Lower lobe of right lung (tissue), 2 donors: ENCODE data around the gene KCNT2. TPM values are rescaled to one million over a fixed set of nuclear protein-coding genes. Genes with fewer than 3 reads are reported as not detected.

Source experiments
- ATAC-seq, 2 donors: fragments of 200-7000 bp; cut with Tn5 transposase; one replicate each; pipeline ENCODE4 v1.9.1; 2020 to 2022; ENCODE audit warnings: mild to moderate bottlenecking in 2 of 2, moderate library complexity in 2 of 2
- DNase-seq: peaks from one replicate; pipeline ENCODE4 v3.0.0-alpha.2; 2020
- H3K27ac ChIP-seq: fragments of 200-600 bp; one replicate; pipeline ENCODE4 v1.8.0; 2022
- H3K27me3 ChIP-seq: fragments of 200-600 bp; one replicate; pipeline ENCODE4 v1.8.0; 2022; ENCODE audit warnings: low read depth
- H3K36me3 ChIP-seq: fragments of 200-600 bp; one replicate; pipeline ENCODE4 v1.8.0; 2022; ENCODE audit warnings: mild to moderate bottlenecking
- H3K4me1 ChIP-seq: fragments of 200-600 bp; one replicate; pipeline ENCODE4 v1.8.0; 2022
- H3K4me3 ChIP-seq: fragments of 200-600 bp; one replicate; pipeline ENCODE4 v1.8.0; 2022; ENCODE audit warnings: mild to moderate bottlenecking
- H3K9me3 ChIP-seq: fragments of 200-600 bp; one replicate; pipeline ENCODE4 v1.8.0; 2022
- intact Hi-C: fragments of 100-400 bp; cut with DNase I; formaldehyde crosslinking; loops from one replicate; pipeline ENCODE4 v1.11.0; 2022
- total RNA-seq: library from RNA; stranded (reverse); fragmentation: NEBNext Ultra II Directional; extraction: Animal tissue kit (Norgen Biotek cat#: 25700); gene quantifications from one replicate; pipeline ENCODE4 v1.2.1, GENCODE V29; 2021
- TF ChIP-seq, protein P1 (sequence below): fragments of 200-600 bp; IDR thresholded peaks from one replicate; pipeline ENCODE4 v1.8.0; 2022; ENCODE audit warnings: antibody characterized with exemption, mild to moderate bottlenecking
- donor health status: DM: no; HTN: yes; CAD: no; lungs with severe emphysema.

The KCNT2 gene
- total RNA-seq, 1 donor from 2014 or later, result 3.7 TPM

- H3K36me3 ChIP-seq, result no peaks in the 10 kb centered on the region
- intact Hi-C loops, result no loop called here
- no peaks in the 10 kb centered on the region for H3K9me3 ChIP-seq
- DNase-seq (no peak), ATAC-seq (no peak)
- no peaks in the 10 kb centered on the region for H3K27me3 ChIP-seq
- TF ChIP-seq, protein P1, sequence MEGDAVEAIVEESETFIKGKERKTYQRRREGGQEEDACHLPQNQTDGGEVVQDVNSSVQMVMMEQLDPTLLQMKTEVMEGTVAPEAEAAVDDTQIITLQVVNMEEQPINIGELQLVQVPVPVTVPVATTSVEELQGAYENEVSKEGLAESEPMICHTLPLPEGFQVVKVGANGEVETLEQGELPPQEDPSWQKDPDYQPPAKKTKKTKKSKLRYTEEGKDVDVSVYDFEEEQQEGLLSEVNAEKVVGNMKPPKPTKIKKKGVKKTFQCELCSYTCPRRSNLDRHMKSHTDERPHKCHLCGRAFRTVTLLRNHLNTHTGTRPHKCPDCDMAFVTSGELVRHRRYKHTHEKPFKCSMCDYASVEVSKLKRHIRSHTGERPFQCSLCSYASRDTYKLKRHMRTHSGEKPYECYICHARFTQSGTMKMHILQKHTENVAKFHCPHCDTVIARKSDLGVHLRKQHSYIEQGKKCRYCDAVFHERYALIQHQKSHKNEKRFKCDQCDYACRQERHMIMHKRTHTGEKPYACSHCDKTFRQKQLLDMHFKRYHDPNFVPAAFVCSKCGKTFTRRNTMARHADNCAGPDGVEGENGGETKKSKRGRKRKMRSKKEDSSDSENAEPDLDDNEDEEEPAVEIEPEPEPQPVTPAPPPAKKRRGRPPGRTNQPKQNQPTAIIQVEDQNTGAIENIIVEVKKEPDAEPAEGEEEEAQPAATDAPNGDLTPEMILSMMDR, result no peak
- no peak overlapping the region for H3K4me3 ChIP-seq
- no peaks in the 10 kb centered on the region for H3K4me1 ChIP-seq
- H3K27ac ChIP-seq, result no peak overlapping the region
Observed at GRCh38 chr1:196590959-196591358, 17.3 kb downstream of the KCNT2 start.

GRCh38 chr1:196590012-196590708 lies 18.1 kb downstream of the KCNT2 start:
- Histone ChIP-seq H3K27me3 (no peaks in the 10 kb centered on the region), H3K9me3 (no peaks in the 10 kb centered on the region), H3K4me3 (no peak overlapping the region), H3K27ac (no peak overlapping the region), H3K4me1 (no peaks in the 10 kb centered on the region), H3K36me3 (no peaks in the 10 kb centered on the region)
- intact Hi-C loops, result no loop called here
- DNase-seq (no peak), ATAC-seq (no peak)
- TF ChIP-seq, protein P1, result no peak

DNA sequence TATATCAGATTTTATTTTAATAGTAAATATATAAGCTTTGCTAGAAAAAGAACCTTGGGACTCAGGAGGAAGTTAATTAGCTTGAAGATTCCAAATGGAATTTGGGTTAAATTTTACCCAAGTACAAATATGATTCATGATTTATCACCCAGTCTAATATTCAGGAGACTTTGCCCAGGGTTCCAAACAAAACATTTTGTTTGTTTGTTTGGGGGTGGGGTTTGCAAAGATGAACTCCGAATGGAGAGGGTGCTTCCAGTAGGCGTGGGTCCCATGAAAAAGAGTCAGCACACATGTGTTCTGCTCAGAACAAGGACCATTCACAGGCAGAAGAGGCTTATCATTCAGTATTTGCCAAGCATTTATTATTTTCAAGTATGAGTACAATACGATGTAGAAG lies 23.5 kb downstream of the KCNT2 start:
- TF ChIP-seq, protein P1, result no peak
- intact Hi-C loops, result no loop called here
- H3K4me3 ChIP-seq, result no peak overlapping the region
- DNase-seq, result no peak
- no peaks in the 10 kb centered on the region for H3K4me1 ChIP-seq
- ATAC-seq, result no peak
- no peaks in the 10 kb centered on the region for H3K27me3 ChIP-seq
- H3K27ac ChIP-seq, result no peak overlapping the region
- no peaks in the 10 kb centered on the region for H3K9me3 ChIP-seq
- no peaks in the 10 kb centered on the region for H3K36me3 ChIP-seq

DNA sequence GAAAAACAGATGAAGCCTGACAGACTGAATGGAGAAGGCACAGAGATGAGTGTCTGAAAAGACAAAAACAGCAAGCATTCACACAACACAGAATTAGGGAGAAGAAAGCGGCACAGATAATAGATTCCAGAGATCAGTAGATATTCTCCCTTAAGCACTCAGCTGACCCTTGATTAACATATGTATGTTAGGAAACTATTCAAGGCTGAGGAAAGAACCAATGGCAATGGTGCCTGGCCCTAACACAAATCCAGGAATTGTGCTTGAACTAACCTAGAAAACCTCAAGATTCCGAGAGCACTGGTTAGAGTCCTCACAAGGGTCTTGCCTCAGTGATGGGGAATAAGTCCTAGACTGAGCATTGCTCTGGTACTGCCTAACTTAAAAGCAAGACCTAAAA lies 30.9 kb downstream of the KCNT2 start:
- no peak overlapping the region for H3K27ac ChIP-seq
- H3K9me3 ChIP-seq, result no peaks in the 10 kb centered on the region
- TF ChIP-seq, protein P1, result no peak
- no peaks in the 10 kb centered on the region for H3K36me3 ChIP-seq
- DNase-seq, result no peak
- no peak overlapping the region for H3K4me3 ChIP-seq
- no peak for ATAC-seq
- intact Hi-C loops, result no loop called here
- no peaks in the 10 kb centered on the region for H3K27me3 ChIP-seq
- no peaks in the 10 kb centered on the region for H3K4me1 ChIP-seq

- no peaks in the 10 kb centered on the region for H3K4me1 ChIP-seq
- ATAC-seq, result no peak
- no peaks in the 10 kb centered on the region for H3K27me3 ChIP-seq
- no peaks in the 10 kb centered on the region for H3K36me3 ChIP-seq
- no peak overlapping the region for H3K27ac ChIP-seq
- intact Hi-C loops, result no loop called here
- H3K9me3 ChIP-seq, result no peaks in the 10 kb centered on the region
- H3K4me3 ChIP-seq, result no peak overlapping the region
- TF ChIP-seq, protein P1, result no peak
- DNase-seq, result no peak
Observed at GRCh38 chr1:196573226-196573625, 35.0 kb downstream of the KCNT2 start.
